Gastroesophageal sphincter (tissue), 3 donors: ENCODE data around the gene GREM1.

Source experiments
- POLR2A ChIP-seq, 2 donors: fragments of 450-650 bp; IDR thresholded peaks; one replicate each; pipeline ENCODE4 v1.6.1; 2017; ENCODE audit warnings: antibody characterized with exemption in 2 of 2, mild to moderate bottlenecking in 2 of 2, moderate library complexity in 1 of 2
- TF ChIP-seq, protein P1 (sequence below), 4 experiments: fragments of 200-600 bp in 2 of 4; fragments of 450-650 bp in 2 of 4; sonication (generic) in 1 of 4; IDR thresholded peaks; one replicate each; pipeline ENCODE4 v1.5.1; 2017 to 2019; ENCODE audit warnings: antibody characterized with exemption in 4 of 4, mild to moderate bottlenecking in 2 of 4, moderate library complexity in 2 of 4

DNA sequence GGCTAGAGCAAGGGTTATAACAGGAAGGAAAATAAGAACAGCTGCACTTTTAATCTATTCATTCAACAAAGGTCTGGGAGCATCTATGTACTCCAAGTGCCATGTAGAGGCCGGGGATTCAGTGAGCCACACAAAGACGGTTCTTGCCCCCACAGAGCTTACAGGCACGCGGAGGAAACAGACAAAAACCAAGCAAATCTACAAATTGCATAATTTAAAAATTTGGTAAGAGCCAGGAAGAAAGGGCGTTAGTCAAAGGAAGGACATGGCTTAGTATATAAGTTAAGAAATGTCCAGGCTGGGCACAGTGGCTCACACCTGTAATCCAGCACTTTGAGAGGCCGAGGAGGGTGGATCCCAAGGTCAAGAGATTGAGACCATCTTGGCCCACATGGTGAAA lies 10.4 kb upstream of the GREM1 start:
- TF ChIP-seq POLR2A (IDR thresholded peaks at IDR 0.05) = no peak
- TF ChIP-seq, protein P1, sequence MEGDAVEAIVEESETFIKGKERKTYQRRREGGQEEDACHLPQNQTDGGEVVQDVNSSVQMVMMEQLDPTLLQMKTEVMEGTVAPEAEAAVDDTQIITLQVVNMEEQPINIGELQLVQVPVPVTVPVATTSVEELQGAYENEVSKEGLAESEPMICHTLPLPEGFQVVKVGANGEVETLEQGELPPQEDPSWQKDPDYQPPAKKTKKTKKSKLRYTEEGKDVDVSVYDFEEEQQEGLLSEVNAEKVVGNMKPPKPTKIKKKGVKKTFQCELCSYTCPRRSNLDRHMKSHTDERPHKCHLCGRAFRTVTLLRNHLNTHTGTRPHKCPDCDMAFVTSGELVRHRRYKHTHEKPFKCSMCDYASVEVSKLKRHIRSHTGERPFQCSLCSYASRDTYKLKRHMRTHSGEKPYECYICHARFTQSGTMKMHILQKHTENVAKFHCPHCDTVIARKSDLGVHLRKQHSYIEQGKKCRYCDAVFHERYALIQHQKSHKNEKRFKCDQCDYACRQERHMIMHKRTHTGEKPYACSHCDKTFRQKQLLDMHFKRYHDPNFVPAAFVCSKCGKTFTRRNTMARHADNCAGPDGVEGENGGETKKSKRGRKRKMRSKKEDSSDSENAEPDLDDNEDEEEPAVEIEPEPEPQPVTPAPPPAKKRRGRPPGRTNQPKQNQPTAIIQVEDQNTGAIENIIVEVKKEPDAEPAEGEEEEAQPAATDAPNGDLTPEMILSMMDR (IDR thresholded peaks at IDR 0.05) = no peak
